ENCODE data around the gene ANKS1A. TPM values are rescaled to one million over a fixed set of nuclear protein-coding genes. Genes with fewer than 3 reads are reported as not detected.

Gene ANKS1A
- total and polyA plus RNA-seq, 2 experiments from 2014 or later = 3.2 to 4.4 TPM

DNA sequence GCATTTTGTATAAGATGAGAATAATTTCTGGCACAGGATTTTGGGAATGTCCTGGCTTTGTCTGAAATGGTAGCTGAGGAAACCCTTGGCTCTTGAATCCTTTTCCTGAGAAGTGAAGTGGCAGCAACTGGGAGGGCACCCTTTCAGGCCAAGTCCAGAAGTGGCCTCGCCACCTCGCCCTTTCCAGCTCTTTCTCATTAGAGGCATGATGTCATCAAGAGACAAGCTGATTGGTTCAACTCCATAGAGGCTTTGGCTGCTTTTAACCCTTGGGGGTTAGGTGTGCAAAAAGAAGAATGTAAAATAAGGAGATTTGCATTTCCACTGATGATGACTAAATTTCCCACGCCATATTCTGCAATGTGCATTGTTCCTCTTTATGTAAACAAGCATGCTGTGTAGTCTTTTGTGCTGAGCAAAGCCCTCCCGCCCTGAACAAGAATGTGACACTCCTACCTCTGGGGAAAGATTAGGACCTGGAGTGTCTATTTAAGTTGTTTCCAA, 135.5 kb downstream of the ANKS1A start:
- Histone ChIP-seq H3K79me2 (ENCODE audit: insufficient read depth) (no peaks in the 10 kb centered on the region), H3K9ac (0 out of 2 replicates have a peak overlapping the region, but pooled peaks have one; percentile 4), H3K27ac (peak overlapping the region; percentile 26), H3K27me3 (replicated peaks; ENCODE audit: insufficient read depth) (no peaks in the 10 kb centered on the region), H3F3A (ENCODE audit: insufficient read depth) (peaks cover 23% of the 10 kb centered on the region), H3K9me2 (ENCODE audit: insufficient read depth) (no peaks in the 10 kb centered on the region), H3K4me2 (ENCODE audit: unreplicated experiment) (peak overlapping the region; percentile 16), H4K20me1 (ENCODE audit: insufficient read depth) (no peaks in the 10 kb centered on the region), H3K36me3 (ENCODE audit: low read depth) (no peaks in the 10 kb centered on the region), H2AFZ (0 out of 2 replicates have a peak overlapping the region, but pooled peaks have one; percentile 15), H3K4me3 (no peak overlapping the region), H3K4me1 (ENCODE audit: insufficient read depth) (peaks cover 34% of the 10 kb centered on the region), H3K9me3 (ENCODE audit: low read depth) (no peaks in the 10 kb centered on the region)
- no peak for TF ChIP-seq EZH2phosphoT487 (IDR thresholded peaks at IDR 0.05; ENCODE audit: insufficient read depth, low read depth)
- no peak for TF ChIP-seq EZH2 (IDR thresholded peaks at IDR 0.05; ENCODE audit: insufficient read depth, poor library complexity, severe bottlenecking)
- peak; percentile 81 for DNase-seq
- in situ Hi-C loops (cut with MboI) = no loop called here
- WGBS, 2 experiments (ENCODE audit: low coverage in 1 of 2, low lambda C conversion rate in 2 of 2, missing lambda C conversion rate in 2 of 2) = 16 to 24% methylated on average over 4 of the region's 4 CpGs

DNA sequence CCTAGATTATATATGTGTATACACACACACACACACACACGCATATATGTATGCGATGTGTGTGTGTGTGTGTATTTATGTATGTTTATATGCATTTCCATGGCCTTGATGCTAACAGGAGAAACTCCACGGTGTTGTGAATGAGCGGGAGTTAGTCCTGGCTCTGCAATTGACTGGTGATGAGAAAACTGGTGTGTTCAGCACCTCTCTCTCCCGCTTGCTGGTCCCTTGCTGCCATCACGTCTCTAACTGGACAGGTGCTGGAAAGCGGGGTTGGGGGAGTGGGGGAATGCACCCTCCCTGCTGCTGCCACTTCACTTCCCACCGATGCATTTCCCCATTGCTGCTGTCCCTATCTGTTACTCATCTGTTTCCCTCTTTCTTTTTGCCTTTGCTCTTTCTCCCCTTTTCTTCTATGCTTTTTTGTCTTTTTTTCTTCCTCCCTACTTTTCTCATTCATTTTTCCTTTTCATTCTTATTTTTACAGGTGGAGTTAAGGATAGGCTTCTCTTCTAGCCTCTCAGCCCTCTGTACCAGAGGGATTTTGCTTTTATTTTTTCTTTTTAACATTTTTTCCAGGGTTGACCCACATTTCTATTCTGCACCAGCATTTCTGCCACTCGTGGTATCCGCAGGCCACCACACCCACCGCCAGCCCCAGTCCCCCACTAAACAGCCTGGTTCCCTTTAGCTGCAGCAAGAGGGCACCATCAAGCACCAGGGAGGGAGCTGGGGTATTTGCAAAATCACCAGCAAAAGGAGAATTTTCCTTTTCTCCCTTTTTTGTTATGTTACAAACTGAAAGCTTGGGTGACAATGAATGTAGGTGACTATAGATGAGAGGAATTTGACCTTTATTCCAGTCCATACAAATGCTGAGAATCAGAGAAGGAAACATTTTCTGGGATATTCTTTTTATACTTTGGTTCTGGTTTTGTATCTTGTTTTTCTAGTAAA, 136.5 kb downstream of the ANKS1A start:
- 53 to 58% methylated on average over 11 of the region's 11 CpGs for WGBS, 2 experiments (ENCODE audit: low coverage in 1 of 2, low lambda C conversion rate in 2 of 2, missing lambda C conversion rate in 2 of 2)
- H3K4me1 ChIP-seq (ENCODE audit: insufficient read depth) = peaks cover 34% of the 10 kb centered on the region

GRCh38 chr6:35026434-35027222, 137.6 kb downstream of the ANKS1A start:
- Histone ChIP-seq H3F3A (ENCODE audit: insufficient read depth) (peaks cover 23% of the 10 kb centered on the region), H3K27ac (peak overlapping the region; percentile 33), H3K79me2 (ENCODE audit: insufficient read depth) (no peaks in the 10 kb centered on the region), H3K9ac (peak overlapping the region; percentile 23; the same call in 1 of the 2 replicates), H3K4me3 (peak overlapping the region; percentile 26; the same call in 1 of the 2 replicates), H2AFZ (no peak overlapping the region), H3K36me3 (ENCODE audit: low read depth) (no peaks in the 10 kb centered on the region), H3K4me2 (ENCODE audit: unreplicated experiment) (peak overlapping the region; percentile 50), H3K27me3 (replicated peaks; ENCODE audit: insufficient read depth) (no peaks in the 10 kb centered on the region), H3K9me3 (ENCODE audit: low read depth) (no peaks in the 10 kb centered on the region), H3K4me1 (ENCODE audit: insufficient read depth) (peaks cover 34% of the 10 kb centered on the region), H4K20me1 (ENCODE audit: insufficient read depth) (no peaks in the 10 kb centered on the region), H3K9me2 (ENCODE audit: insufficient read depth) (no peaks in the 10 kb centered on the region)
- in situ Hi-C loops (cut with MboI) = no loop called here
- TF ChIP-seq EZH2 (IDR thresholded peaks at IDR 0.05; ENCODE audit: insufficient read depth, poor library complexity, severe bottlenecking) (no peak), EZH2phosphoT487 (IDR thresholded peaks at IDR 0.05; ENCODE audit: insufficient read depth, low read depth) (no peak)
- DNase-seq = peak; percentile 81
- WGBS, 2 experiments (ENCODE audit: low coverage in 1 of 2, low lambda C conversion rate in 2 of 2, missing lambda C conversion rate in 2 of 2) = 20 to 26% methylated on average over 5 of the region's 5 CpGs

More for the DNA sequence above, 136.5 kb downstream of the ANKS1A start:
- Histone ChIP-seq H3K36me3 (ENCODE audit: low read depth) (no peaks in the 10 kb centered on the region), H3K9me3 (ENCODE audit: low read depth) (no peaks in the 10 kb centered on the region), H3K4me2 (ENCODE audit: unreplicated experiment) (peak overlapping the region; percentile 50), H3K9me2 (ENCODE audit: insufficient read depth) (no peaks in the 10 kb centered on the region), H3F3A (ENCODE audit: insufficient read depth) (peaks cover 23% of the 10 kb centered on the region), H3K4me3 (peak overlapping the region; percentile 26), H3K27me3 (replicated peaks; ENCODE audit: insufficient read depth) (no peaks in the 10 kb centered on the region), H3K9ac (peak overlapping the region; percentile 23), H2AFZ (0 out of 2 replicates have a peak overlapping the region, but pooled peaks have one; percentile 6), H3K27ac (peak overlapping the region; percentile 33), H3K79me2 (ENCODE audit: insufficient read depth) (no peaks in the 10 kb centered on the region), H4K20me1 (ENCODE audit: insufficient read depth) (no peaks in the 10 kb centered on the region)
- in situ Hi-C loops (cut with MboI) = no loop called here
- no peak for TF ChIP-seq EZH2 (IDR thresholded peaks at IDR 0.05; ENCODE audit: insufficient read depth, poor library complexity, severe bottlenecking)
- no peak for TF ChIP-seq EZH2phosphoT487 (IDR thresholded peaks at IDR 0.05; ENCODE audit: insufficient read depth, low read depth)
- peak; percentile 46 for DNase-seq

DNA sequence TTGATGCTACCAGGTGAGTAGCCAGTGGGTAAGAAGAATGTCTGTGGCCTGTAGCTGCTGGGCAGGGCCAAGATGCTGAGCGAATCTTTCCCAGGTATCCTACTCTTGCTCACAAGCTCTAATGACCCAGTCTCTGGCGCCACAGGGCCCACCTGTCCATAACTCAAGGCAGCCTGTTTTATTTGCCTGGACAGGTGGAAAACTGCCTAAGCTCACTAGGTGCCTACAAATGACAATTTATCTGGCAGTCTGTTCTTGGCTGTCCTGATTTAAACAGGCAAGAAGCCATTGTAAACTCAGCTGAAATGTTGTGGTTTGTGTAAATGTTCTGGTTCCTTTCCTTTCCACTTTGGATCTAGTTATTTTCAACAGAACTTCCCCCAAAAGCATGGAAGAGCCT, 138.8 kb downstream of the ANKS1A start:
- Histone ChIP-seq H3K9ac (no peak overlapping the region), H3K4me1 (ENCODE audit: insufficient read depth) (peaks cover 34% of the 10 kb centered on the region), H3K4me3 (no peak overlapping the region), H3K27me3 (replicated peaks; ENCODE audit: insufficient read depth) (no peaks in the 10 kb centered on the region), H3K9me2 (ENCODE audit: insufficient read depth) (no peaks in the 10 kb centered on the region), H4K20me1 (ENCODE audit: insufficient read depth) (no peaks in the 10 kb centered on the region), H3K79me2 (ENCODE audit: insufficient read depth) (no peaks in the 10 kb centered on the region), H3F3A (ENCODE audit: insufficient read depth) (peaks cover 23% of the 10 kb centered on the region), H3K9me3 (ENCODE audit: low read depth) (no peaks in the 10 kb centered on the region), H3K36me3 (ENCODE audit: low read depth) (no peaks in the 10 kb centered on the region), H2AFZ (no peak overlapping the region), H3K27ac (no peak overlapping the region), H3K4me2 (ENCODE audit: unreplicated experiment) (no peak overlapping the region)
- 92 to 97% methylated on average over 2 of the region's 2 CpGs for WGBS, 2 experiments (ENCODE audit: low coverage in 1 of 2, low lambda C conversion rate in 2 of 2, missing lambda C conversion rate in 2 of 2)
- in situ Hi-C loops (cut with MboI) = no loop called here
- TF ChIP-seq EZH2 (IDR thresholded peaks at IDR 0.05; ENCODE audit: insufficient read depth, poor library complexity, severe bottlenecking) = no peak
- TF ChIP-seq EZH2phosphoT487 (IDR thresholded peaks at IDR 0.05; ENCODE audit: insufficient read depth, low read depth) = no peak
- no peak for DNase-seq
